ENCODE measurements around the gene CACNA1C. TPM values are rescaled to one million over a fixed set of nuclear protein-coding genes. Genes with fewer than 3 reads are reported as not detected.

The CACNA1C gene
- total RNA-seq, 2 experiments from 2014 or later: 0.05 to 0.08 TPM

GRCh38 chr12:2226641-2227040 lies 173.9 kb downstream of the CACNA1C start:
- Histone ChIP-seq H3K9me3 (ENCODE audit: control insufficient read depth in 1 of 2, insufficient read depth in 1 of 2, low read length in 2 of 2) (peaks cover 0 to 9% of the 10 kb centered on the region in 2 experiments), H3K4me3 (ENCODE audit: low read length) (no peak overlapping the region), H3K27me3 (ENCODE audit: control insufficient read depth in 1 of 2, insufficient read depth in 2 of 2, low read length in 2 of 2) (no peaks in the 10 kb centered on the region), H3K4me1 (ENCODE audit: insufficient read depth, low read length) (no peaks in the 10 kb centered on the region), H3K27ac (ENCODE audit: low read depth in 1 of 2, low read length in 2 of 2) (no peak overlapping the region), H3K36me3 (ENCODE audit: insufficient read depth, low read length) (no peaks in the 10 kb centered on the region)
- ATAC-seq (ENCODE audit: poor library complexity): no peak
- Mint-ChIP-seq H3K36me3 (ENCODE audit: low read depth) (no peaks in the 10 kb centered on the region), H3K27me3 (peaks cover 20% of the 10 kb centered on the region), H3K4me1 (ENCODE audit: low read depth) (no peaks in the 10 kb centered on the region), H3K9me3 (peaks cover 2% of the 10 kb centered on the region), H3K27ac (no peak overlapping the region), H3K4me3 (no peak overlapping the region)
- POLR2A ChIA-PET: no interaction called here
- intact Hi-C loops (cut with DNase I, micrococcal nuclease): no loop called here
- CTCF ChIA-PET: no interaction called here
- no peak for DNase-seq
- no peak for TF ChIP-seq CTCF (IDR thresholded peaks at IDR 0.05)

GRCh38 chr12:2227360-2227759 lies 174.6 kb downstream of the CACNA1C start:
- DNase-seq (no peak), ATAC-seq (ENCODE audit: poor library complexity) (no peak)
- intact Hi-C loops (cut with DNase I, micrococcal nuclease): no loop called here
- H3K27me3 ChIP-seq (ENCODE audit: control insufficient read depth in 1 of 2, insufficient read depth in 2 of 2, low read length in 2 of 2): no peaks in the 10 kb centered on the region
- Mint-ChIP-seq H3K4me3 (no peak overlapping the region), H3K4me1 (ENCODE audit: low read depth) (no peaks in the 10 kb centered on the region), H3K9me3 (peaks cover 2% of the 10 kb centered on the region), H3K36me3 (ENCODE audit: low read depth) (no peaks in the 10 kb centered on the region), H3K27ac (no peak overlapping the region), H3K27me3 (peaks cover 26% of the 10 kb centered on the region)
- POLR2A ChIA-PET: no interaction called here
- H3K4me1 ChIP-seq (ENCODE audit: insufficient read depth, low read length): no peaks in the 10 kb centered on the region
- no peak for TF ChIP-seq CTCF (IDR thresholded peaks at IDR 0.05)
- no peaks in the 10 kb centered on the region for H3K36me3 ChIP-seq (ENCODE audit: insufficient read depth, low read length)
- peaks cover 0 to 9% of the 10 kb centered on the region in 2 experiments for H3K9me3 ChIP-seq (ENCODE audit: control insufficient read depth in 1 of 2, insufficient read depth in 1 of 2, low read length in 2 of 2)
- CTCF ChIA-PET: no interaction called here
- no peak overlapping the region for H3K4me3 ChIP-seq (ENCODE audit: low read length)
- no peak overlapping the region for H3K27ac ChIP-seq (ENCODE audit: low read depth in 1 of 2, low read length in 2 of 2)

GRCh38 chr12:2228535-2228934 lies 175.7 kb downstream of the CACNA1C start:
- peaks cover 0 to 9% of the 10 kb centered on the region in 2 experiments for H3K9me3 ChIP-seq (ENCODE audit: control insufficient read depth in 1 of 2, insufficient read depth in 1 of 2, low read length in 2 of 2)
- intact Hi-C loops (cut with DNase I, micrococcal nuclease): no loop called here
- peaks cover 30% of the 10 kb centered on the region for H3K27me3 Mint-ChIP-seq
- peaks cover 2% of the 10 kb centered on the region for H3K9me3 Mint-ChIP-seq
- H3K4me1 Mint-ChIP-seq (ENCODE audit: low read depth): no peaks in the 10 kb centered on the region
- TF ChIP-seq CTCF (IDR thresholded peaks at IDR 0.05): no peak
- H3K4me1 ChIP-seq (ENCODE audit: insufficient read depth, low read length): no peaks in the 10 kb centered on the region
- no peaks in the 10 kb centered on the region for H3K36me3 Mint-ChIP-seq (ENCODE audit: low read depth)
- DNase-seq: no peak
- H3K27ac Mint-ChIP-seq: no peak overlapping the region
- CTCF ChIA-PET: no interaction called here
- ATAC-seq (ENCODE audit: poor library complexity): no peak
- H3K27me3 ChIP-seq (ENCODE audit: control insufficient read depth in 1 of 2, insufficient read depth in 2 of 2, low read length in 2 of 2): peaks cover 0 to 2% of the 10 kb centered on the region in 2 experiments
- H3K27ac ChIP-seq (ENCODE audit: low read depth in 1 of 2, low read length in 2 of 2): no peak overlapping the region
- no peaks in the 10 kb centered on the region for H3K36me3 ChIP-seq (ENCODE audit: insufficient read depth, low read length)
- no peak overlapping the region for H3K4me3 ChIP-seq (ENCODE audit: low read length)
- POLR2A ChIA-PET: no interaction called here
- H3K4me3 Mint-ChIP-seq: no peak overlapping the region

Measured in CD4-positive, alpha-beta T cell (primary cell).